Measurements from ENCODE around the gene BRINP3. TPM values are rescaled to one million over a fixed set of nuclear protein-coding genes. Genes with fewer than 3 reads are reported as not detected.

The BRINP3 gene
- total RNA-seq, 4 donors from 2014 or later, result 5.0 to 30.3 (median 14.1) TPM

GRCh38 chr1:190416239-190416638 lies 61.4 kb downstream of the BRINP3 start:
- TF ChIP-seq EP300 (IDR thresholded peaks at IDR 0.05; ENCODE audit: low read depth) (no peak), POLR2A (IDR thresholded peaks at IDR 0.05) (no peak), POLR2AphosphoS5 (IDR thresholded peaks at IDR 0.05) (no peak)
- TF ChIP-seq, protein P1, sequence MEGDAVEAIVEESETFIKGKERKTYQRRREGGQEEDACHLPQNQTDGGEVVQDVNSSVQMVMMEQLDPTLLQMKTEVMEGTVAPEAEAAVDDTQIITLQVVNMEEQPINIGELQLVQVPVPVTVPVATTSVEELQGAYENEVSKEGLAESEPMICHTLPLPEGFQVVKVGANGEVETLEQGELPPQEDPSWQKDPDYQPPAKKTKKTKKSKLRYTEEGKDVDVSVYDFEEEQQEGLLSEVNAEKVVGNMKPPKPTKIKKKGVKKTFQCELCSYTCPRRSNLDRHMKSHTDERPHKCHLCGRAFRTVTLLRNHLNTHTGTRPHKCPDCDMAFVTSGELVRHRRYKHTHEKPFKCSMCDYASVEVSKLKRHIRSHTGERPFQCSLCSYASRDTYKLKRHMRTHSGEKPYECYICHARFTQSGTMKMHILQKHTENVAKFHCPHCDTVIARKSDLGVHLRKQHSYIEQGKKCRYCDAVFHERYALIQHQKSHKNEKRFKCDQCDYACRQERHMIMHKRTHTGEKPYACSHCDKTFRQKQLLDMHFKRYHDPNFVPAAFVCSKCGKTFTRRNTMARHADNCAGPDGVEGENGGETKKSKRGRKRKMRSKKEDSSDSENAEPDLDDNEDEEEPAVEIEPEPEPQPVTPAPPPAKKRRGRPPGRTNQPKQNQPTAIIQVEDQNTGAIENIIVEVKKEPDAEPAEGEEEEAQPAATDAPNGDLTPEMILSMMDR (IDR thresholded peaks at IDR 0.05), result no peak
- DNase-seq, result no peak
- Histone ChIP-seq H3K27me3 (no peaks in the 10 kb centered on the region), H3K4me3 (no peak overlapping the region), H3K4me1 (no peaks in the 10 kb centered on the region), H3K9me3 (no peaks in the 10 kb centered on the region), H3K27ac (no peak overlapping the region), H3K36me3 (no peaks in the 10 kb centered on the region)
- 86 to 88% methylated on average over 1 of the region's 1 CpG for WGBS, 2 donors (ENCODE audit: low coverage in 1 of 2)
- intact Hi-C loops (cut with DNase I; ENCODE audit: low total_unique reads), result no loop called here
- in situ Hi-C loops (cut with MboI; ENCODE audit: low pct_ligation_motif_present in 1 of 4, low pct_unique_long_range_greater_than_20kb in 1 of 4, low sequenced_read_pairs in 3 of 4), result no loop called here

DNA sequence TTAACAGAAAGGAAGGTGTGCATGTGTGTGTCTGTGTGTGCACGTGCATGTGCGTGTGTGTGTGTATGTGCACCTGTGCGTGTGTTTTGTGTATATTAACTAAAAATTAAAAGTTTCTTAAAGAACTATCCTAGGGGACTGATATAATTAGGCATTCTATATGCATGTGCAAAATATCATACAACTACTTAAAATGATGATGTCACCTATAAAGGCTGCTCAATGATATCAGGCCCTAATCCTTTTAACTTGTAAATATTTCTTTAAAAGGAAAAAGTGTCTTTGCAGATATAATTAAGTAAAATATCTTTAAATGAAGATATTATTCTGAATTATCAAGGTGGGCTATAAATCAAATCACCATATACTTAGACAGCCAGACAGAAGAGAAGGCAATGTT lies 64.5 kb downstream of the BRINP3 start:
- Histone ChIP-seq H3K27ac (no peak overlapping the region), H3K27me3 (no peaks in the 10 kb centered on the region), H3K9me3 (no peaks in the 10 kb centered on the region), H3K36me3 (no peaks in the 10 kb centered on the region), H3K4me1 (no peaks in the 10 kb centered on the region), H3K4me3 (no peak overlapping the region)
- TF ChIP-seq EP300 (IDR thresholded peaks at IDR 0.05; ENCODE audit: low read depth), result no peak
- TF ChIP-seq POLR2AphosphoS5 (IDR thresholded peaks at IDR 0.05), result no peak
- TF ChIP-seq, protein P1 (IDR thresholded peaks at IDR 0.05), result no peak
- TF ChIP-seq POLR2A (IDR thresholded peaks at IDR 0.05), result no peak
- DNase-seq, result no peak
- in situ Hi-C loops (cut with MboI; ENCODE audit: low pct_ligation_motif_present in 1 of 4, low pct_unique_long_range_greater_than_20kb in 1 of 4, low sequenced_read_pairs in 3 of 4) (no loop called here), intact Hi-C loops (cut with DNase I; ENCODE audit: low total_unique reads) (no loop called here)
- 86 to 91% methylated on average over 2 to 3 of the region's 3 CpGs for WGBS, 2 donors (ENCODE audit: low coverage in 1 of 2)

DNA sequence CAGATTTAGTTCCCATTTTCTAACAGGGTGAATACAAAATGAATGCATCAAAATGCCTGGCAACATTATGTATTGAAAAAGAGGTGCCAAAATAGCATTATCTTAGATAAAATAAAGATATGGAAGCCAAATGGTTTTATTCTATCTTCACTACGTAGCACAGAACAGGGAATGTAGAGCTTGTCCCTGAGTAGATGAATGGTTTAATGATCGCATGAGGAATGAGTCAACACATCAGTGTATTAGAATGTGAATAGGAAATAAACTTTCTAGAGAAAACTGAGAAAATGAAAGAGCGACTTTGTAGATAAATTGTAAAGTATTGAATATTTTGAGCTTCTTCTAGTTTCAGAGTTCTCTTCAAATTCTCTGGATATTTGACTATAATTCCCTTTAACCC lies 74.3 kb downstream of the BRINP3 start:
- in situ Hi-C loops (cut with MboI; ENCODE audit: low pct_ligation_motif_present in 1 of 4, low pct_unique_long_range_greater_than_20kb in 1 of 4, low sequenced_read_pairs in 3 of 4) (no loop called here), intact Hi-C loops (cut with DNase I; ENCODE audit: low total_unique reads) (no loop called here)
- Histone ChIP-seq H3K27me3 (no peaks in the 10 kb centered on the region), H3K9me3 (no peaks in the 10 kb centered on the region), H3K36me3 (no peaks in the 10 kb centered on the region), H3K4me3 (no peak overlapping the region), H3K4me1 (no peaks in the 10 kb centered on the region), H3K27ac (no peak overlapping the region)
- no peak for TF ChIP-seq POLR2AphosphoS5 (IDR thresholded peaks at IDR 0.05)
- TF ChIP-seq, protein P1 (IDR thresholded peaks at IDR 0.05), result no peak
- TF ChIP-seq EP300 (IDR thresholded peaks at IDR 0.05; ENCODE audit: low read depth), result no peak
- no peak for TF ChIP-seq POLR2A (IDR thresholded peaks at IDR 0.05)
- DNase-seq, result no peak
- 87 to 92% methylated on average over 3 of the region's 3 CpGs for WGBS, 2 donors (ENCODE audit: low coverage in 1 of 2)

DNA sequence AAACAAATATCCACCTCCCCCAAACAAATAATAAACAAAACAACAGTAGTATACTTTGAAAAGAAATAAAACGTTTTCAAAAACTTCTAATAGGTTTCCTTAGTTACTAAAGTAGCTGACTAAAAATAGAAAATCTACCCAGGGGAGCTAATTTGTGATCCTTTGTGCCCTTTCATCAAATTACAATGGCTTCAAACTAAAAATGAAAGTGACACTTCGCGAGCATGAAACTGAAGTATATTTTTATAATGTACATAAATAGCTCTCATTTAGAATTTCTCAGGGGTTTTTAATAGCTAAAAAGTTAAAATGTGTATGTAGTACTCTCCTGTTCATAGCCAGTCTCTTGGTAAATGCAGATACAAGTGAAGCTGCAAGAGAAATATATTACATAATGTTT lies 78.4 kb downstream of the BRINP3 start:
- Histone ChIP-seq H3K4me1 (no peaks in the 10 kb centered on the region), H3K4me3 (no peak overlapping the region), H3K9me3 (no peaks in the 10 kb centered on the region), H3K27me3 (no peaks in the 10 kb centered on the region), H3K36me3 (no peaks in the 10 kb centered on the region), H3K27ac (no peak overlapping the region)
- TF ChIP-seq, protein P1 (IDR thresholded peaks at IDR 0.05), result no peak
- TF ChIP-seq POLR2A (IDR thresholded peaks at IDR 0.05), result no peak
- TF ChIP-seq EP300 (IDR thresholded peaks at IDR 0.05; ENCODE audit: low read depth), result no peak
- no peak for TF ChIP-seq POLR2AphosphoS5 (IDR thresholded peaks at IDR 0.05)
- DNase-seq, result no peak
- in situ Hi-C loops (cut with MboI; ENCODE audit: low pct_ligation_motif_present in 1 of 4, low pct_unique_long_range_greater_than_20kb in 1 of 4, low sequenced_read_pairs in 3 of 4) (no loop called here), intact Hi-C loops (cut with DNase I; ENCODE audit: low total_unique reads) (no loop called here)
- 69 to 72% methylated on average over 3 of the region's 3 CpGs for WGBS, 2 donors (ENCODE audit: low coverage in 1 of 2)

Measured in transverse colon (tissue), 4 donors.